H1 (cell line): ENCODE measurements around the gene ADGRG1. TPM values are rescaled to one million over a fixed set of nuclear protein-coding genes. Genes with fewer than 3 reads are reported as not detected.

Experiments used
- CTCF ChIA-PET: fragments of 300-600 bp; sonication (Branson Sonifier 250); formaldehyde crosslinking; loops from one replicate; lab custom pipeline; 2021; ENCODE audit not compliant: partially characterized antibody; lab: Charles Lee
- POLR2A ChIA-PET: fragments of 300-600 bp; sonication (Branson Sonifier 250); formaldehyde crosslinking; loops from one replicate; lab custom pipeline; 2021; ENCODE audit warnings: inconsistent platforms; ENCODE audit not compliant: partially characterized antibody; lab: Charles Lee
- DNase-seq, 2 experiments: peaks; one replicate each; pipeline versions ENCODE4 v3.0.0 to v3.0.0-alpha.2; 2010 to 2022; ENCODE audit warnings: low spot score in 2 of 2, low read depth in 1 of 2, mixed read lengths in 1 of 2
- FAIRE-seq: peaks from 2 replicates; lab custom pipeline; 2011; peaks lifted over from hg19 to GRCh38; lab: Jason Lieb, UNC
- H2AFZ ChIP-seq: 2 replicates; pipeline ENCODE4 v1.8.1; 2012; ENCODE audit warnings: low read length, inconsistent platforms
- H2AK5ac ChIP-seq: 2 replicates; pipeline ENCODE4 v1.6.1; 2013; ENCODE audit warnings: low read depth, low read length
- H2BK120ac ChIP-seq: replicated peaks from 2 replicates; pipeline ENCODE3; 2013; ENCODE audit warnings: low read depth, low read length, inconsistent platforms
- H2BK12ac ChIP-seq: 2 replicates; pipeline ENCODE4 v1.6.1; 2013; ENCODE audit warnings: low read depth, low read length
- H2BK15ac ChIP-seq: 2 replicates; pipeline ENCODE4 v1.6.1; 2013; ENCODE audit warnings: low read length
- H2BK20ac ChIP-seq: 2 replicates; pipeline ENCODE4 v1.6.1; 2013; ENCODE audit warnings: low read length
- H2BK5ac ChIP-seq: 2 replicates; pipeline ENCODE4 v1.6.1; 2013; ENCODE audit warnings: low read depth, low read length
- H3K14ac ChIP-seq: 2 replicates; pipeline ENCODE4 v1.6.1; 2013; ENCODE audit warnings: inconsistent platforms; ENCODE audit not compliant: insufficient read length
- H3K18ac ChIP-seq: 2 replicates; pipeline ENCODE4 v1.6.1; 2013; ENCODE audit warnings: low read length; ENCODE audit errors: extremely low read depth
- H3K23ac ChIP-seq: 2 replicates; pipeline ENCODE4 v1.6.1; 2013; ENCODE audit warnings: inconsistent platforms; ENCODE audit not compliant: insufficient read length
- H3K23me2 ChIP-seq: 2 replicates; pipeline ENCODE4 v1.6.1; 2013; ENCODE audit warnings: low read depth, low read length
- H3K27ac ChIP-seq: 2 replicates; pipeline ENCODE4 v1.6.1; 2011; ENCODE audit warnings: low read depth, low read length, inconsistent platforms
- H3K27me3 ChIP-seq, 4 experiments: replicated peaks in 1 of 4; 1 replicate in 1 of 4; 2 replicates in 3 of 4; pipeline versions ENCODE4 v1.6.1 to v1.8.1; 2011 to 2013; ENCODE audit warnings: low read length in 3 of 4, mild to moderate bottlenecking in 3 of 4, inconsistent platforms in 2 of 4, mixed read lengths in 2 of 4, moderate library complexity in 1 of 4; ENCODE audit not compliant: control insufficient read depth in 3 of 4, insufficient read depth in 3 of 4; ENCODE audit errors: extremely low read depth in 1 of 4
- H3K36me3 ChIP-seq, 4 experiments: 2 replicates each; pipeline versions ENCODE4 v1.6.1 to v1.8.1; 2011 to 2013; ENCODE audit warnings: mild to moderate bottlenecking in 4 of 4, low read length in 3 of 4, moderate library complexity in 2 of 4, control low read depth in 1 of 4, inconsistent platforms in 1 of 4; ENCODE audit not compliant: insufficient read depth in 4 of 4, control insufficient read depth in 2 of 4
- H3K4ac ChIP-seq: replicated peaks from 2 replicates; pipeline ENCODE3; 2013; ENCODE audit warnings: low read length, low read depth, mixed read lengths, inconsistent platforms; ENCODE audit not compliant: insufficient read length
- H3K4me1 ChIP-seq, 4 experiments: replicated peaks in 1 of 4; 1 replicate in 1 of 4; 2 replicates in 3 of 4; pipeline versions ENCODE4 v1.6.1 to v1.8.1; 2011 to 2013; ENCODE audit warnings: low read length in 3 of 4, inconsistent platforms in 2 of 4, mixed read lengths in 1 of 4; ENCODE audit not compliant: insufficient read depth in 4 of 4, control insufficient read depth in 3 of 4
- H3K4me2 ChIP-seq, 2 experiments: 2 replicates each; pipeline versions ENCODE4 v1.6.1 to v1.8.1; 2011 to 2013; ENCODE audit warnings: low read depth in 2 of 2, low read length in 2 of 2, control low read depth in 1 of 2, inconsistent platforms in 1 of 2, mild to moderate bottlenecking in 1 of 2; ENCODE audit not compliant: insufficient read depth in 1 of 2
- H3K4me3 ChIP-seq, 4 experiments: fragments of 200-600, 300-600 bp in 1 of 4; sonication (generic), shearing (Covaris generic), sonication (Bioruptor Twin) in 1 of 4; 2 replicates each; pipeline versions ENCODE4 v1.5.1 to v1.8.1; 2011 to 2016; ENCODE audit warnings: low read length in 4 of 4, low read depth in 3 of 4, control low read depth in 2 of 4, inconsistent platforms in 2 of 4, mild to moderate bottlenecking in 2 of 4, mixed read lengths in 1 of 4, moderate library complexity in 1 of 4; ENCODE audit not compliant: insufficient read depth in 2 of 4; ENCODE audit errors: extremely low read depth in 1 of 4
- H3K56ac ChIP-seq: replicated peaks from 2 replicates; pipeline ENCODE3; 2013; ENCODE audit warnings: low read depth, mild to moderate bottlenecking, mixed read lengths, low read length, inconsistent platforms; ENCODE audit not compliant: insufficient read length
- H3K79me1 ChIP-seq: 2 replicates; pipeline ENCODE4 v1.6.1; 2013; ENCODE audit warnings: low read depth, low read length, control low read depth
- H3K79me2 ChIP-seq, 2 experiments: 2 replicates each; pipeline versions ENCODE4 v1.6.1 to v1.8.1; 2012 to 2013; ENCODE audit warnings: low read length in 2 of 2, mild to moderate bottlenecking in 2 of 2, inconsistent platforms in 1 of 2; ENCODE audit not compliant: insufficient read depth in 2 of 2, control insufficient read depth in 1 of 2
- H3K9ac ChIP-seq, 4 experiments: replicated peaks in 1 of 4; 1 replicate in 1 of 4; 2 replicates in 3 of 4; pipeline versions ENCODE4 v1.6.1 to v1.8.1; 2011 to 2013; ENCODE audit warnings: low read depth in 3 of 4, low read length in 3 of 4, control low read depth in 2 of 4, mild to moderate bottlenecking in 2 of 4, moderate library complexity in 2 of 4, inconsistent platforms in 1 of 4; ENCODE audit errors: extremely low read depth in 1 of 4
- H3K9me3 ChIP-seq, 2 experiments: 2 replicates each; pipeline versions ENCODE4 v1.6.1 to v1.8.1; 2012 to 2013; ENCODE audit warnings: mild to moderate bottlenecking in 2 of 2, moderate library complexity in 2 of 2, control low read depth in 1 of 2, inconsistent platforms in 1 of 2, low read depth in 1 of 2, low read length in 1 of 2, mixed read lengths in 1 of 2; ENCODE audit not compliant: insufficient read depth in 2 of 2
- H4K20me1 ChIP-seq, 2 experiments: replicated peaks in 1 of 2; 2 replicates each; pipeline versions ENCODE3 to v1.8.1; 2011 to 2013; ENCODE audit warnings: inconsistent platforms in 2 of 2, low read length in 2 of 2, mild to moderate bottlenecking in 1 of 2; ENCODE audit not compliant: insufficient read depth in 2 of 2, control insufficient read depth in 1 of 2
- H4K5ac ChIP-seq: 2 replicates; pipeline ENCODE4 v1.6.1; 2013; ENCODE audit warnings: low read length, low read depth, mixed read lengths, inconsistent platforms; ENCODE audit not compliant: insufficient read length
- H4K8ac ChIP-seq: 2 replicates; pipeline ENCODE4 v1.8.0; 2013; ENCODE audit warnings: mild to moderate bottlenecking, moderate library complexity, low read length, inconsistent platforms; ENCODE audit not compliant: insufficient read depth; ENCODE audit errors: extremely low read depth
- H4K91ac ChIP-seq: replicated peaks from 2 replicates; pipeline ENCODE3; 2013; ENCODE audit warnings: low read length, mixed read lengths, inconsistent platforms; ENCODE audit not compliant: insufficient read length
- ATF3 ChIP-seq: IDR thresholded peaks from 2 replicates; pipeline ENCODE4 v1.6.1; 2011; ENCODE audit warnings: low read depth, mild to moderate bottlenecking, low read length; ENCODE audit not compliant: insufficient read depth
- CHD2 ChIP-seq: IDR thresholded peaks from 2 replicates; pipeline ENCODE4 v1.6.1; 2012; ENCODE audit warnings: low read length, improper control_type of control experiment
- HDAC2 ChIP-seq, 2 experiments: fragments of 300-600 bp in 1 of 2; sonication (generic) in 1 of 2; IDR thresholded peaks; 2 replicates each; pipeline ENCODE4 v1.6.1; 2011 to 2012; ENCODE audit warnings: low read depth in 2 of 2, low read length in 2 of 2, mild to moderate bottlenecking in 2 of 2, moderate library complexity in 2 of 2, borderline replicate concordance in 1 of 2, inconsistent platforms in 1 of 2
- POLR2A ChIP-seq, 2 experiments: IDR thresholded peaks; 1 replicate in 1 of 2; 2 replicates in 1 of 2; pipeline ENCODE4 v1.6.1; 2011; ENCODE audit warnings: low read depth in 2 of 2, low read length in 2 of 2, mild to moderate bottlenecking in 2 of 2; ENCODE audit errors: control extremely low read depth in 1 of 2
- POU5F1 ChIP-seq: IDR thresholded peaks from 2 replicates; pipeline ENCODE4 v1.6.1; 2011; ENCODE audit warnings: low read depth, mild to moderate bottlenecking, low read length, moderate library complexity
- SRF ChIP-seq: IDR thresholded peaks from 2 replicates; pipeline ENCODE4 v1.6.1; 2011; ENCODE audit warnings: mild to moderate bottlenecking, low read depth, low read length, moderate library complexity
- WGBS, 2 experiments: shearing (Covaris generic) in 1 of 2; methylation state at CpG; one replicate each; pipeline versions ENCODE4 v1.1.6 to v1.1.7; 2013 to 2015; ENCODE audit warnings: low lambda C conversion rate in 2 of 2, mixed read lengths in 2 of 2, inconsistent platforms in 1 of 2, low coverage in 1 of 2, missing lambda C conversion rate in 1 of 2; ENCODE audit not compliant: insufficient replicate concordance in 2 of 2, insufficient coverage in 1 of 2, insufficient read length in 1 of 2; ENCODE audit errors: extremely low coverage in 1 of 2, missing lambda C conversion rate in 1 of 2; 5-methylcytosine and 5-hydroxymethylcytosine counted together
- polyA plus RNA-seq, 7 experiments: library from polyadenylated mRNA; depleted of rRNA in 3 of 7; stranded (reverse) in 5 of 7; unstranded in 2 of 7; fragments of >200 nt in 5 of 7; fragments of 200-250 nt in 2 of 7; gene quantifications; 1 replicate in 5 of 7; 2 replicates in 1 of 7; 4 replicates in 1 of 7; pipeline versions ENCODE4 v1.2.1 to v1.2.3, GENCODE V29; 2011 to 2013; ENCODE audit warnings: missing spikeins in 2 of 7, mixed read lengths in 2 of 7
- total RNA-seq: library from RNA; stranded (reverse); fragmentation: NEBNext Ultra II Directional; extraction: Animal tissue kit (Norgen Biotek cat#: 25700); gene quantifications from 2 replicates; pipeline ENCODE4 v1.2.1, GENCODE V29; 2021

The ADGRG1 gene
- total and polyA plus RNA-seq, 2 of the 8 experiments (the other 6 are each of a cell fraction or from before 2014, with no cell fraction given), result 1.3 to 2.6 TPM

GRCh38 chr16:57706717-57707116 lies 78.3 kb downstream of the ADGRG1 start:
- Histone ChIP-seq H2AFZ (no peak overlapping the region), H4K5ac (no peak overlapping the region), H3K36me3 (no peaks in the 10 kb centered on the region), H3K27ac (no peak overlapping the region), H3K27me3 (no peaks in the 10 kb centered on the region; a peak in 2 of 7 replicates), H3K79me1 (no peaks in the 10 kb centered on the region), H2BK120ac (no peak overlapping the region), H4K91ac (no peak overlapping the region), H2AK5ac (no peak overlapping the region), H3K4me1 (no peaks in the 10 kb centered on the region), H2BK15ac (no peak overlapping the region), H3K4ac (no peak overlapping the region), H2BK20ac (no peak overlapping the region), H3K4me2 (no peak overlapping the region), H4K20me1 (peaks cover 0 to 3% of the 10 kb centered on the region in 2 experiments), H3K9ac (no peak overlapping the region), H2BK12ac (no peak overlapping the region), H3K9me3 (no peaks in the 10 kb centered on the region), H3K79me2 (no peaks in the 10 kb centered on the region), H3K18ac (no peak overlapping the region), H2BK5ac (no peak overlapping the region), H3K23me2 (peaks cover 18% of the 10 kb centered on the region; the same call in 1 of the 2 replicates), H3K23ac (no peak overlapping the region), H3K56ac (no peak overlapping the region), H4K8ac (no peak overlapping the region), H3K4me3 (no peak overlapping the region), H3K14ac (no peak overlapping the region)
- FAIRE-seq (no peak), DNase-seq (no peak)
- ChIA-PET CTCF (interaction anchor here (1.3 kb wide), 1 partner anchor 11 kb away, joined by 3 read pairs; no protein-coding TSS in a partner anchor), POLR2A (no interaction called here)
- no peak for TF ChIP-seq POU5F1
- TF ChIP-seq POLR2A (IDR thresholded peaks at IDR 0.05; ENCODE audit: control extremely low read depth in 1 of 2, low read depth in 2 of 2, low read length in 2 of 2), result no peak
- TF ChIP-seq SRF, result no peak
- no peak for TF ChIP-seq ATF3
- TF ChIP-seq CHD2, result no peak
- no peak for TF ChIP-seq HDAC2 (IDR thresholded peaks at IDR 0.05; ENCODE audit: borderline replicate concordance in 1 of 2, low read depth in 2 of 2, low read length in 2 of 2)
- WGBS, 2 experiments, result 100% methylated on average over 1 of the region's 1 CpG; no CpG with 5 or more reads in 1 of the 2 experiments
